ENCODE results near the gene LPP. TPM values are rescaled to one million over a fixed set of nuclear protein-coding genes. Genes with fewer than 3 reads are reported as not detected.
A peak's percentile ranks its signal among the peaks of the same experiment; 100 is the strongest.

The LPP gene
- total RNA-seq, 1 donor from 2014 or later, result 114 TPM

- ATAC-seq (no peak), DNase-seq (ENCODE audit: missing footprints) (no peak)
- intact Hi-C loops (cut with DNase I), result loop anchor here (5.0 to 10.0 kb wide), 5 partner anchors 38 to 183 kb away; no protein-coding TSS in a partner anchor
Observed at GRCh38 chr3:188158731-188159310, 4.9 kb downstream of the LPP start.

- DNase-seq (ENCODE audit: missing footprints) (no peak), ATAC-seq (no peak)
- intact Hi-C loops (cut with DNase I), result loop anchor here (5.0 kb wide), 1 partner anchor 48 kb away; no protein-coding TSS in a partner anchor
Observed at GRCh38 chr3:188160751-188161150, 6.8 kb downstream of the LPP start.

- DNase-seq (ENCODE audit: missing footprints), result no peak
- ATAC-seq, result no peak
- intact Hi-C loops (cut with DNase I), result loop anchor here (5.0 kb wide), 1 partner anchor 52 kb away; no protein-coding TSS in a partner anchor
Observed at GRCh38 chr3:188164248-188164687, 10.3 kb downstream of the LPP start.

DNA sequence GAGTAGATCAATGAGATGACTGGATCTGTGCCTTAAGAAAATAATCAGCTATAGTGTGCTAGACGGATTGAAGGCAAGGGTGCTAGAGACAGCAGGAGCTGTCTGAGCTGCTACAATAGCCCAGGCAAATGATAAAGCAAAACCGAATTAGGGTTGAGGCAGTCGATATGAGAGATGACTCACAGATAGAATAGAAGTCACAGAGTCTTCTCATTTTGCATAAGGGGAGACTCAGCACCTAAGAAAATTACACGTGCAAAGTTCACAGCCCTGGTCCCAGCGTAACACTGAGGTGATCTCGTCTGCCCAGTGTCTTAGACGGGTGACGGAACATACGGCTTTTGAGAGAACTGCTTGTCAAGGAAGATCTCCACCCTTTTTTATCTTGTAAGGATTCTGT, 11.6 kb downstream of the LPP start:
- intact Hi-C loops (cut with DNase I), result no loop called here

GRCh38 chr3:188166441-188166840, 12.5 kb downstream of the LPP start:
- intact Hi-C loops (cut with DNase I), result no loop called here
- DNase-seq (ENCODE audit: missing footprints), result no peak
- ATAC-seq, result no peak

More for the DNA sequence above, 11.6 kb downstream of the LPP start:
- DNase-seq (ENCODE audit: missing footprints) (no peak), ATAC-seq (no peak)

- intact Hi-C loops (cut with DNase I), result no loop called here
- DNase-seq (ENCODE audit: missing footprints) (no peak), ATAC-seq (no peak)
Observed at GRCh38 chr3:188168186-188168585, 14.2 kb downstream of the LPP start.

- DNase-seq (ENCODE audit: missing footprints) (no peak), ATAC-seq (no peak)
- intact Hi-C loops (cut with DNase I), result no loop called here
Observed at GRCh38 chr3:188168648-188169047, 14.7 kb downstream of the LPP start.

GRCh38 chr3:188169830-188170455, 16.0 kb downstream of the LPP start:
- DNase-seq (ENCODE audit: missing footprints) (no peak), ATAC-seq (peak; percentile 47)
- intact Hi-C loops (cut with DNase I), result no loop called here

- intact Hi-C loops (cut with DNase I), result no loop called here
- DNase-seq (ENCODE audit: missing footprints) (no peak), ATAC-seq (no peak)
Observed at GRCh38 chr3:188170461-188171459, 16.8 kb downstream of the LPP start.

- intact Hi-C loops (cut with DNase I), result no loop called here
- no peak for DNase-seq (ENCODE audit: missing footprints)
- no peak for ATAC-seq
Observed at GRCh38 chr3:188171682-188172467, 17.9 kb downstream of the LPP start.

DNA sequence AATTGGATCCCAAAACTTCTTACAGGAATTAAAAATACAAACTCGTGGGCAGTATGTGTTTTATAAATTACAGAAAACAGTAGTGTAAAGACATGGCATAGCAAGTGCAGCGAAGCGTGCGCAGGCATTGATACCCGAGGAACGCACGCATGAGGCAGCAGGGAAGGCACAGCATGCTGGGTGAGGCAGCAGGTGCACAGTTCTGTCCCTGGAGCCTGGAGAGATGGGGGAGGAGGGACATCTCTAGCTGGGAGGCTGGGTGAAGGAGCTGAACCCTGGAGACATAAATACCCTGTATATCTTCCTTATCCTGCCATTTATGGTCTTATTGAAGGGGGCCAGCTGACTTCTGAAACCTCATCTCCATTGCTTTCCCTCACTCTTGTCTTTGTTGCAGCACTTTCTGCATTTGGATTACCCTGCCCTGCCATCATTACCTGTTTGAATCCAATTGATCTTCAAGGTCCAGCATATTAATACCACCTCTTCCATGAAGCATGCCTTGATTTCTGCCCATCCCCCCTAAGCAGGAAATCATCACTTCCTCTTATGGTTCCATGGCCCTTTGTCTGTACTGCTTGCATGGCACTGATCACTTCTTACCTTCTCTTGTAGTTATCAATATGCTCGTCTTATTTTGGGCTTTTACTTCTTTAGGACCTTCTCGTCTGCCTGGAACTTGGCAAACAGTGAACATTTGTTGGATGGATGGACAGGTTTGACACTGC, 20.5 kb downstream of the LPP start:
- DNase-seq (ENCODE audit: missing footprints), result no peak
- no peak for ATAC-seq
- intact Hi-C loops (cut with DNase I), result no loop called here

DNA sequence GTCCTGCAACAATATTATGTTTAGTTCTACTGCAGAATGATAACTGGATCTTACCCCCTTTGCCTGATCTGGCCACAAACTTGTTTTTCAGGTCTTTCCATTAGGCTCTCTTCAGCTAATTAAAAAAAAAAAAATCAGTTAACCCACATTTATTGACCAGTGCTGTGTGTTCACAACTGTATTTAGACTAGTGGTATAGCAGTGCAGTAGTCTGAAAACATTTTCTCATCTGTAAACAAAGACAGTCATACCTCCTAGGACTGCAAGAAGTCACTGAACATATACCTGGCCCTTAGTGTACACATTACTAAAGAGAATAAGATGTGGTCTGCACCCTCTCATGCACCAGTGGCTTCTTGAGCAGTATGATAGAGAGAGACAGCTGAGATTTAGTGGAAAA, 22.5 kb downstream of the LPP start:
- ATAC-seq, result no peak
- no peak for DNase-seq (ENCODE audit: missing footprints)
- intact Hi-C loops (cut with DNase I), result no loop called here

DNA sequence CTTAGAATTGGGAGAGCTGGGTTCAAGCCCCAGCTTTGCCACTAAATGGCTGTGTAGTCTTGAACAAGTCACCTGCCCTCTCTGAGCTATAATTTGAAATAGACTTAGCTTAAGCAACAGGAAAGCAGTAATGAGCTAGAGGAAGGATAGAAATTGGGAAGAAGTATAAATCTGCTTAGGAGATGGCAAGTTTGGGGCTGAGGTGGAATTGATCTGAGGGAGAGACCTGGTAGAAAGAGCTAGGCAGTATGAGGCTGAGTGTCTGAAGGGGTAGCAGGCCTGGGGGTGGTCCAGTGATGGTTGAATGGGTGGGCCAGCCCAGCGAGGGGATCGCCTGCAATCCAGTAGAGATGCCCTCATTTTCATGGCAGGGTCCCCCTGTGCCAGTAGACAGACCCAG, 22.9 kb downstream of the LPP start:
- ATAC-seq (no peak), DNase-seq (ENCODE audit: missing footprints) (no peak)
- intact Hi-C loops (cut with DNase I), result no loop called here

GRCh38 chr3:188177721-188178120, 23.8 kb downstream of the LPP start:
- intact Hi-C loops (cut with DNase I), result no loop called here
- ATAC-seq (no peak), DNase-seq (ENCODE audit: missing footprints) (no peak)

GRCh38 chr3:188178293-188178936, 24.5 kb downstream of the LPP start:
- no peak for DNase-seq (ENCODE audit: missing footprints)
- intact Hi-C loops (cut with DNase I), result no loop called here
- no peak for ATAC-seq

GRCh38 chr3:188179006-188179966, 25.3 kb downstream of the LPP start:
- intact Hi-C loops (cut with DNase I), result no loop called here
- no peak for DNase-seq (ENCODE audit: missing footprints)
- peak; percentile 72 for ATAC-seq

DNA sequence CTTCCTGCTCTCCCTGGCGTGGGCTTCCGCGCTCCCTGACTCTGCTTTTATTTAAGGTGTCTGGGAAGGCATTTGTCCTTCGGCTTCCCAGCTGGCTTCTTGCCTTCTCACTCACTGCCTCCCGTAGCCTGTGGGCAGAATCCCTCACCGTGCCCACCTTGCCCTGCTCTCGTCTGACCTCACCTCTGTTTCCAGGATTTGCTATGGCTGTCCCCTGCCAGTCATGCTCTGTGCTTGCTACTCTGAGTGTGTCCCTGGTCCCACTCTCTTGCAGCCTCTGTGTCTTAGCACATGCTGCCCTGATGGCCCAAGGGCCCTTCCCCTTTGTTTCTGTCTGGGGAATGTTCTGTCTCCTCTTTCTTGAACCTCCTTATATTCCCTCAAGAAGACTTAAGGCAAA, 26.2 kb downstream of the LPP start:
- ATAC-seq (no peak), DNase-seq (ENCODE audit: missing footprints) (no peak)
- intact Hi-C loops (cut with DNase I), result no loop called here

Measured in Right ventricle myocardium inferior (tissue), 1 donor.